Activated effector memory CD4-positive, alpha-beta T cell treated with anti-CD3 and anti-CD28 coated beads, Interleukin-2, amount 50 U/mL, for 16 hours (primary cell): ENCODE measurements around the gene TMCC2.
A peak's percentile ranks its signal among the peaks of the same experiment; 100 is the strongest.
"Not testable (repeated sequence)": the region's sequence is repeated elsewhere in the genome, so short reads cannot be mapped to it uniquely, and the experiment has no call there.

ENCODE experiments used
- DNase-seq: peaks from one replicate; pipeline ENCODE4 v3.0.0-alpha.2; 2020

Gene TMCC2

GRCh38 chr1:205285381-205286101 is 57.8 kb downstream of the TMCC2 start:
- peak; percentile 80 for DNase-seq

- peak; percentile 83 for DNase-seq
These were observed 58.7 kb downstream of the TMCC2 start for GRCh38 chr1:205286335-205286950.

GRCh38 chr1:205287076-205287475 is 59.3 kb downstream of the TMCC2 start:
- no peak for DNase-seq

GRCh38 chr1:205287767-205288559 is 60.2 kb downstream of the TMCC2 start:
- DNase-seq = peak; percentile 88

GRCh38 chr1:205291596-205291995 is 63.9 kb downstream of the TMCC2 start:
- no peak for DNase-seq

GRCh38 chr1:205293350-205294074 is 65.8 kb downstream of the TMCC2 start:
- DNase-seq = no peak

- no peak for DNase-seq
These were observed 66.6 kb downstream of the TMCC2 start for GRCh38 chr1:205294175-205294917.

- DNase-seq = no peak
These were observed 67.2 kb downstream of the TMCC2 start for GRCh38 chr1:205294934-205295333.

- DNase-seq = no peak
These were observed 68.4 kb downstream of the TMCC2 start for GRCh38 chr1:205296154-205296553.

- DNase-seq = not testable (repeated sequence)
These were observed 69.9 kb downstream of the TMCC2 start for GRCh38 chr1:205297546-205298177.

- DNase-seq = no peak
These were observed 70.6 kb downstream of the TMCC2 start for GRCh38 chr1:205298191-205298994.

GRCh38 chr1:205300149-205300548 is 72.4 kb downstream of the TMCC2 start:
- DNase-seq = no peak

- DNase-seq = no peak
These were observed 73.6 kb downstream of the TMCC2 start for GRCh38 chr1:205301205-205301821.

GRCh38 chr1:205301842-205302588 is 74.3 kb downstream of the TMCC2 start:
- no peak for DNase-seq

- no peak for DNase-seq
These were observed 75.6 kb downstream of the TMCC2 start for GRCh38 chr1:205303247-205303888.

- no peak for DNase-seq
These were observed 76.4 kb downstream of the TMCC2 start for GRCh38 chr1:205304046-205304694.

- no peak for DNase-seq
These were observed 76.9 kb downstream of the TMCC2 start for GRCh38 chr1:205304695-205305070.

GRCh38 chr1:205306929-205307566 is 79.3 kb downstream of the TMCC2 start:
- DNase-seq = no peak
